GM19455 (cell line): ENCODE data around the gene KRTAP24-1.

ENCODE experiments used
- ATAC-seq: cut with Tn5 transposase; IDR thresholded peaks from one replicate; pipeline ENCODE4 v1.9.1; 2021; ENCODE audit not compliant: unreplicated experiment

The KRTAP24-1 gene, protein sequence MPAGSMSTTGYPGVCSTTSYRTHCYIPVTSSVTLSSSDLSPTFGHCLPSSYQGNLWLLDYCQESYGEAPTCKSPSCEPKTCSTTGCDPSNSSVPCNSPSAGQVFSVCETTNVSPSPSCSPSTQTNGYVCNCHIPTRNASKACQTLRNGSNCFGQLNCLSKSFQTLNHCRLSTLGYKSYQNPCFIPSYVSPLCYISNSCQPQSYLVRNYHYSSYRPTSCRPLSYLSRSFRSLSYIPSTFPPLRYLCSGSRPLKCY

DNA sequence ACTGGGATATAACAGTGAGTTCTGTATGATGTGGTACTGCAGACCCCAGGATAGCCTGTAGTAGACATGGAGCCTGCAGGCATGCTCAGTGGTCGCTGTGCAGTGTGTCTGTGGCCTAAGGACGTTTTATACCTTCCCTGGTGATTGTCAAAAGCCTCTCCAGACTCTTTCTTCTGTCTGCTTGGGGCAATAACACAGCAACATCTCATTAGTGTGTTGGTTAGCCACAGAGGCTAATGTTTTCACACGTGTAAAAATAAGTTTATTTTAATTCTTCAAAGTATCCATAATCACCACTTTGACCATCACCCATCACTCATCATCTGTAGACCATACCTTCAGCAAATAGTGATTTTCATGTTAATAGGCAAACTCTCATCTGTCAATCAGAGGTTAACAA lies at the start of gene KRTAP24-1:
Gene KRTAP24-1, minus strand, starts transcription at position 101 of the 400 bp plus-strand sequence. Its CDS starts 18 bp downstream, at position 83.
- ATAC-seq = no peak

DNA sequence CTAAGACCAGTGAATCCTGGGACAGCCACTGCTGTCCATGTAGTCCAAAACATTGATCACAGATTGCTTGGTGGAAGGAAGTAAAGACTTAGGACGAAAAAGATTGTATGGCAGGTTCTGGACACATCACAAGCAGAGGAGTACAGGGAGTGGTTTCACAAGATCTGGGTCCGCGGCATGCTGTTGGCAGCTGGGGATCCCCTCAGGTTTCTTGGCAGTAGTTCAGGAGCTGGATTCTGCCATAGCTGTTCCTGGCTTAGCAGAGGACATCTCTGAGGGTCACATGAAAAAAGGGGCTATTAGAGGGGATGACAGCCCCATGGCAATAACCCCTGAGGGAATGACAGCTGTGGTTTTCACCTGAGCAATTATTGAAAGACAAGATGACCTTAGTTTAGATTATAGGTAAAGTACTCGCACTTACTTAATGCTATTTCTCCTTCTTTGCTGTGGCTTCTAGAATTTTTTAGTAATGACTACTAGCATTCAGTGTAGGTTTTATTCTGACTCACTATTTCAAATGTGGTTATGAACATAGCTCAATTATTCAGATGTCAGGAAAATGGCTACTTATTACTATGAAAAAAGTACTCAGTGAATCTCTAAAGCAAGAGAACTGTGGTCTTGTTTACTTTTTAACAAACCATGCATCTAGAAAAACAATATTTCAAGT lies 46.6 kb upstream of the KRTAP24-1 start:
- ATAC-seq = no peak

DNA sequence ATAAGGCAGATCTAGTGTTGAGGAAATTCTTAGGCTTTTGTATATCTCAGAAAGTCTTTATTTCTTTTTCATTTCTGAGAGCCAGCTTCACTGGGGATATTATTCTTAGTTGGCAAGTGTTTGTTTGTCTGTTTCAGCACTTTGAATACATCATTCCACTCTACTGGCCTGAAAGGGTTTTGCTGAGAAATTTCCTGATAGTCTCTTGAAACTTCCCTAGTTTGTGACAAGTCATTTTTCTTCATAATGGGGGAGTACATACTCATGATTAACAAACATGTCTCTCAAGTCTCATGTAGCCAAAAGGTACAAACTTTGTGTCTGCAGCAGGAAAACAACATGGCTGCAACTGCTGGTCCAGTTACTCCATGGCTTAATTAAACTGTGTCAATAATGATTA lies 43.6 kb upstream of the KRTAP24-1 start:
- no peak for ATAC-seq

DNA sequence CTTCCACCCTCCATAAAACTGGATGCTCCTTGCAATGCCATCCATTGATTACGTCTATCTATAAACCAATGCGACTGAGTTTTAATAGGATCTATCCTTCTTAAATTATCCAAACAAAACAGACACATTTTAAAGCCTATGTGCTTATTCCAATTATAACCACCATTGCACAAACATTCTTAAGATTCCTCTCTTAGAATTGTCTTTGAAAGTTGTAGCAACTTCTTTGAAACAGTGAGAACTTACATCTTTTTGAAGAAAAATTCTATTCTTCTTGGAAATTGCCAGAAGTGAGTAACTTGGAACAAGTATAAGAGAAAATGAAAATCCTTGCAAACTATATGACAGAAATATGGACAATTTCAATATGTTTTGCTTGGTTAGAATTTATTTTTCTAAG lies 37.5 kb upstream of the KRTAP24-1 start, which contains the start of gene KRTAP26-1:
Gene KRTAP26-1, minus strand, starts transcription at position 101 of the 400 bp plus-strand sequence. CDS start 280 bp downstream, outside the sequence.
- ATAC-seq = no peak

DNA sequence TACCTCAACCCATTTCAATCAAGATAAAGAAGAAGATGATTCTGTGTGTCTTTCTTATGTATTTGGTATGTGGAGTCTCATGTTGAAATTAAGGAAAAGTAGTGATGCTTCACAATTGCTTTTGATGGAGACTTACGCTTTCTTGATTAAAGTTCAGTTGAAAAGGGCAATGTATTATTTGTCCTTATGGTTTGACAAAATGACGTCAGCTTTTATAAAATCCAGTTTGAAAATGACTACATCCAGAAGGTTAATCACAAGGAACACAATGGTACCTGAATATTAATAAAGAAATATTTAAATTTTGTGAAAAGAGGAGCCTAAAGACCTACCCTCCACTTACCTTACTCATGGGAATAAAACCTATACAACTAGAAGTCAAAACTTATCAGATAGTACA lies 33.0 kb upstream of the KRTAP24-1 start:
- no peak for ATAC-seq

DNA sequence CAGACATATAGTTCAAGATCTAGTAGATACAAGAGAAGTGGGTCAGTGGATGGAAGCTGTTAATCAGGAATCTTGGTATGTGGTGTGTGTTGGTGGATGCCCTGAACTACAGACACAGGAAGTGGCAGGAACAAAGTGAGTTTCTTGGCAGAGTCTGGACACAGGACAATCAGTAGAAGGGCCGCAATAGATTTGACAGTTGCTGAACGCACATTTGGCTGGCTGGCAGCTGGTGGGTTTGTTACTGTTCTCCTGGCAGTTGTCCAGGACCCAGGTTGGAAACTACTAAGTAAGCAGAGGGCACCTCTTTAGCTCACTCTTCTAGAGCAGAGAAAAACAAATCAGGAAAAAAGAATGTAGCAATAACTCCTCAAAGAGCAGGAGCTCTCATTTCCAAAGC lies 24.1 kb upstream of the KRTAP24-1 start:
- no peak for ATAC-seq

DNA sequence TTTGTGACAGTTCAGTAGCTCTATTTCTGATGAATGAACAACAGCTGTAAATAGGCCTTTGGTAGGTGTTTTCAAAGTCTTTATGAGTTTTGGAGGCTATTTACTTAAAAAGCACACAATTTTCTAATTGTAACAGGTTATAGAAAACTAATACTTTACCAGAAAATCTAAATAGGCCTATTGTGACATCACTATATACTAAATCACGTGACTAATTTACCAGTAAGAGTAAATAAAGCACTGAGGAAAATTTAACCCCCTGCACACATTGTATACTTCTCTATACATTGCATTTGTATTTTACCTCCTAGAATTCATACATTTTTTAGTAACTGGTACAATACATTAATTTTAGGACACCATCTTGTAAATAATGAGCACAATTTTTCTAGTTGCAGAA lies 22.4 kb upstream of the KRTAP24-1 start:
- ATAC-seq = no peak

DNA sequence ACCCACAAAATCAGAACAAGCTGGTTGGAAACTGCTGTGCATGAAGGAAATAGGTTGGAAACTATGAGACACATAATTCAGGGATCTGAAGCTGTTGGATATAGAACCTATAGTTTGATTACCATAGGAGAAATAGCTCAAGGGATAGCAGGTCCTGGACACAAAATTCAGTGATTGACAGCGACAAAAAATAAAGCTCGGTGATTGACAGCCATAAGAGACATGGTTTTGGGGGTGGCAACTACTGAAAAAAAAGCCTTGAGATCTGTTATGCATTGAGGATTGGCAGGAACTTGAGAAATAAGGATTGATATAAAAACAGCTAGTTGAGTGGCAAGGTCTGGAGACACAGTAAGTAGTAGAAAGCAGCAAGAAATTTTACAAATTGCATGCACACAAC lies 6.5 kb upstream of the KRTAP24-1 start, which contains the start of gene KRTAP25-1:
Gene KRTAP25-1, minus strand, starts transcription at position 300 of the 400 bp plus-strand sequence. Its CDS starts 24 bp downstream, at position 276.
- no peak for ATAC-seq

DNA sequence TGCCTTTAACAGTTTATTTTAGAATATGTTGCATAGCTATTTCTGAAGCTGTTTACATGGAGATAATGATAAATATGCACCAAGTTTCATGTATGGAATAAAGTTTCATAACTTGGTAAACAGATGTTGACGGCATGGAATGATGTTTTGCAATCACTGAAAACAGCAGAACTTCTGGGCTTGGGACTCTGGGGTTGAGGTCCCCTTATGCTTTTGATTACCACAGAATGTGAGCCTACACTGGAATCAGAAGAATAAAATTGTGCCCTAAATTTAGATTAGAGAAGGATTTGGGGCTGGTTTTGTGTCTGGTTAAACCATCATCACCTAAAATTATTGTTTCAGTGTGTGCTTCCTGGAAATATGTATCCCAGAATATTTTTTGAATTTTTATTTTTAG lies 11.1 kb downstream of the KRTAP24-1 start:
- ATAC-seq = no peak

DNA sequence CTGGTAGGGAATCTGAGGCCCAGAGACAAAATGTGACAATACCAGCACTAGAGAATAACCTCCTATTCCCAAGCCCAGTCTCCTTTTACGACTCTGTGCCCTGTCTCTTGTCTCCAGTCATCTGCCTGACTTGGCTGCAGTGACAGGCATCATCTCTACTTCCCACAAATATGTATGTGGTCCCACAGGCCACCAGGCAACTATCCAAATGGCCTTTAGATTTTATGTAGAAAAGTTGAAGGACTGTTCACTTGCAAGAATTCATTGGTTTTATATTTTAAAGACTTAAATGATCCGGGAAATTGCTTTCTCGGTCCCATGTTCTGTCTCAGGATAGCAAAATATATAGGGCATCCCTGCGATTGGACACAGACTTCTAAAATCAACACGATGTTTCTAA lies 11.6 kb downstream of the KRTAP24-1 start:
- no peak for ATAC-seq

DNA sequence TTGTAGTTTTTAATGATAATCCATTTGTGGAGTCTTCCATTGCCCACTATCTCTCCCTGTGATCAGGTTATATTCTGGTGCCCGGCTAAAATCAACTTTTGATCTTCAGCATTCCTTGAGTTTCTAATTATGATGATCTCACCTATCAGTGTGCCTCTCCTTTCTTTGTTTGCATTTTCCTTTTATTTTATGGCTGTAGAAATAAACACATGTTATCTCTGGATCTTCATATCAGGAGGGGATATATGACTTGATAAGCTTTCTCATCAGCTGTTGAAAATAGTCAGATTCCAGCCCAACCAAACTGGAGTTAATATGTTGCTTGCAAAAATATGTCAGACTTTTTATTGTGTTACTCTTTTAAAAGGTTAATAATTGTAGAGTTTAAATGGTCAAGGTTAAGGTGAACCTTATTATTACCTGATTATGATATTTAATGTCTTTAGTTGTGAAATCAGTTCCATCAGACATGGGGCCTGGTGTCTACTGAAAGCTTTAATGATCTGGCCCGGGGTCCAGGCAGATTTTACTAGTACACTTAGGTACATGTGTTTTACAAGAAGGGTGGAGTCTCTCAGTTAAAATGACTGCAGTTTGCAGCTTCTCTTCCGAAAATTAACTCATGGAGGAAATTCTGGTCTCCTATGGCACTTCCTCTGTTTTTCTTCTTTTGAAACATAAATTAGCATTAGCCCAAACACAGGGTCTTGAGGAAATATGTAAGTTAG lies 12.8 kb downstream of the KRTAP24-1 start:
- ATAC-seq = no peak

DNA sequence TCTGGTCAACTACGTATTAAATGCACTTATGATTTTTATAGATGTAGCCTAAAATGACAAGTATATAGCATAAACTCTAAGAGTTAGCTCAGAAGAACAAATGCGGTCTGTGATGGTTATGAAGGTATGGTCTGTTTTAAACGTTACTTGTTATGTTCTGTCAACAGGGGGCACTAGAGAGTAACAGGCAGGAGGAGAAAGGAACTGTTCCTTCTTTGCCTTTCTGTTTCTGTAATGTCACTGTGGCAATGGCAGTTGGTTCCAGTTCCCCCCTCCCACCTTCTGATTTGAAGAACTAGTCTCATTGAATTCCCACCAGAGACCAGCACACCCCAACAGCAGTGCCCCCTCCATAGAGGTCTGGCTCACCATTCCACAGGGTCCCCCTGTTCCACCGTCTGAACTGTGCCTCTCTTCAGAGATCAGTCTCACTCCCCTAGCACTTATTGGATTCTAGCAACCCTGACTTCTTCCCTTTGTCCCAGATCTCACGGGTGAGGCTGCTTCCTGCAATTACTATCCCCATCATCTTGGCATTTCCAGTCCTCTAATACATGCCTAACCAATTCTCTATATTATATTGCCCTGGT lies 14.0 kb downstream of the KRTAP24-1 start:
- ATAC-seq = no peak

DNA sequence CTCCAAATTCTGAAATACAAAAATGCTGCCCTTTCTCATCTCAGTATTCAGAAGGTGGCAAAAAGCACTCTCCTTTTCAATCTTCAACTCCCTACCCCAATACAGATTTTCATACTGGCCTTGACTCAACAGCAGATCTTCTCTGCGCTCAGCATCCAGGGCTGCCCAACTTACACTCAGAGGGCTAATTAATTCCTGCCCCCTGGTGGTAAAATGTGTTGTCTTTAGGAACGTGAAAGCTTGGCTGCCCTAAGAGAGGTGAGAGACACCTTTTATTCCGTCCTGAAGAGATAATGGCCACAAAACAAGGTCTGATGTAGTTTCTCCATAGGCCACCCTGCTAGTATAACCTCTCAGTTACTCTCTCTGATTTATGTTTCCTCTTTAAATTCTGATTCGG lies 25.0 kb downstream of the KRTAP24-1 start:
- no peak for ATAC-seq

DNA sequence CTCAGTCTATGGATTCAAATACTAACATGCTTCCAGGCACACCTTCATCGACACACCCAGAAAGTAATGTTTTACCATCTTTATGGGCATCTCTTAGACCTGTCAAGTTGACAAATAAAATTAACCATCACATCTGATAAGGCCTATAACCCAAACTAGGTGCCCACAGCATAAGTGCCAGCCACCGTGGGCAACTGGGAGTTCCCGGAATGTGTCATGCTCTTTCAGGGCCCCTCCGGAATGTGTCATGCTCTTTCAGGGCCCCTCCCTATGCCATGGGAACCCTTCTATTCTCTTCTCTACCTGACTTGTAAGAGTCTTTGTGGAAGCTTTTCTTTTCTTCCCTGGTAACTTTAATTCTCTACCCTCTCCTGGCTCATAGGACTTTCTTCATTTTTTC lies 26.6 kb downstream of the KRTAP24-1 start:
- no peak for ATAC-seq

DNA sequence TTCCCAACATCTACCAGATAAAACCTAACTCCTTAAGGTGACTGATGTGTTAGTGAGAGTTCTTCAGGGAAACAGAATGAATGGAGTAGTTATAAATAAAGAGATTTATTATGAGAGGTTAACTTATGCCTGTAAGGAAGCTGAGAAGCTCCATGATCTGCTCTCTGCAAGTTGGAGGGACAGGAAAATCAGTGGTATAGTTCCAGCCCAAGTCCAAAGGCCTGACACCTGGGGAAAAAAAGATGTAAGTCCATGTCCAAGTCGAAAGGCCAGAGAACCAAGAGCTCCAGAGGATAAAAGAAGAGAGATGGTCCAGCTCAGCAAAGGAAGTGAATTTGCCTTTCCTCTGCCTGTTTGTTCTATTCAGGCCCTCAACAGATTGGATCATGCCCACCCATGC lies 27.1 kb downstream of the KRTAP24-1 start:
- no peak for ATAC-seq

DNA sequence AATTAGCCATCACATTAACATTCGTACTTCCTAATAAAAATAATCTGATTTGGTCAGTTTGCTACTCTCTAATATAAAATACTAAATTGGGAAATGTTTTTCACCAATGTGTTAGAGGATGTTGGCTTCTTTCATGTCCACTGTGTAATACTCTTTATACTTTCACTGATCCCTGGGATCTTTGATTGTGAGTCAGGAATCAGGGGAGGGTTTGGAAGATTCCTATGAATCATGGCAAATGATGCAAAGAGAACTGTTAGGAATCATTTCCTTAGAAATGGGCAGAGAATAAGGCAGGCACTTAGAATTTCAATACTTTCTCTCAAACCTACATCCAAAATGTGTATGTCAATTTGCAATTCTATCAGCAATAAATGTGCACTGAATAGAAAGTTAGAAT lies 31.0 kb downstream of the KRTAP24-1 start:
- no peak for ATAC-seq

DNA sequence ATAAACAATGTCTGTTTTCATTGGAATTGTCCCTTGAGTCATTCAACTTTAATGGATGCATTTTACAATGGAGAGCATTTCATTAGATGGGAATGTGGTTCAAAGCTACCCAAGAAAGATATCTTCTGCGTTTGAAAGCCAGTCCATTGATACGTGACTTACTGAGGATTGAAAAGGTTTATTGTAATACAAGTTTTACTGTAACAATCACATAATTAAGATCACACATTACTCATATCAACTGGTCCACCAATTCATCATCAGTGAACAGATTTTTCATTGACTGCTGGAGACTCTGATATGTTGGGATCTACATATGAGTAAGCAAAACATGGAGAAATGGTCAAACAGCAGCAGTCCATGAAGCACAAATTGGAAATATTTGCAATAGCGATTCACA lies 32.8 kb downstream of the KRTAP24-1 start:
- no peak for ATAC-seq

DNA sequence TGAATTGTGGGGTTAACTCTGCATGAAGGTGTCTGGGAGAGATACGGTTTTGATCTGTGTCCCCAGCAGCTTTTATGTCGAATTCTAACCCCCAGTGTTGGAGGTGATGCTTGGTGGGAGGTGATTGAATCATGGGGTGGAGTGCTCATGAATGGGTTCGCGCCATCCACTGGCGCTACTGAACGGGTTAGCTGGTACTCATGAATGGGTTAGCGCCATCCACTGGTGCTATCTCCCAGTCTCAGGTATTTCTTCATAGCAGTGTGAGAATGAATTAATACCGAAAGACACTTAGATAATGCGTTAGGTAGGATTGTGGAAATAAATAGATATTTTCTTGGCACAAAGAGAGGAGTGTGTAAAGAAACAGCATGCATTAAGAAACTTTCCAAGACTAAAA lies 33.9 kb downstream of the KRTAP24-1 start:
- no peak for ATAC-seq

DNA sequence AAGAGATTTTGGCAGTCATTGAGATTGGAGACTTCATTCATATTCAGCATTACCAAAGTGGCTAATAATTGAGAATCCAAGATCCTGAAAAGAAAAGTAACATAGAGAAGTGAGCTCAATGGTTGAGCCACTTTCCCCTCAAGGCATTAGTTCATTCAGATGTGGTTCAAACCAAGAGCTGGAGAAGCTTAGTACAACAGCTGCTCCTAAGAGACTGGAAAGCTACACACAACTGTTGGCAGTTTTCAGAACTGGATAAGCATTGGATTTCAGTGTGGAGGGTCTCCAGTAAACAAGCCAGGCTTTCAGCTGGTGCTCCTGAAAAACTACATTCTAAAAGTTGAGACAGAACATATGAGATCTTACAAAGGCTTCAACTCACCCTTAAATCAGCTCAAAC lies 37.7 kb downstream of the KRTAP24-1 start:
- ATAC-seq = no peak

DNA sequence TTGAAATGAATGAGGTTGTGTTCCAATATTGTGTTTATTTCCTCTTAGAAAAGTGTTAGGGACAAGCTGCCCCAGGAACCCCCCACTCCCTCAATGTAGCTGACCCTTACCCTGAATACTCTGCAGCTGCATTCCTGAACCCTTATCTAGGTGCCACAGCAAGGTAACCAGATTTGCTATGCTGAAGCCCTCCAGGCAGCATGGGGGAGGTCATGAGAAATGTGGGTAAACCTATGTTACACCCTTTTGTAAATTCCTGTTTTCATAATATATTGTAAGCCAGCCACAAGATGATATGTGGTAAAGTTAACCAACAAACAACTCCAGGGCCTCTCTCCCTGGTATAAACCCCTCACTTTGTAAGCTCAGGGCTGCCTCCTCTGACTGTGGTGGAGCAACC lies 39.1 kb downstream of the KRTAP24-1 start:
- ATAC-seq = no peak

DNA sequence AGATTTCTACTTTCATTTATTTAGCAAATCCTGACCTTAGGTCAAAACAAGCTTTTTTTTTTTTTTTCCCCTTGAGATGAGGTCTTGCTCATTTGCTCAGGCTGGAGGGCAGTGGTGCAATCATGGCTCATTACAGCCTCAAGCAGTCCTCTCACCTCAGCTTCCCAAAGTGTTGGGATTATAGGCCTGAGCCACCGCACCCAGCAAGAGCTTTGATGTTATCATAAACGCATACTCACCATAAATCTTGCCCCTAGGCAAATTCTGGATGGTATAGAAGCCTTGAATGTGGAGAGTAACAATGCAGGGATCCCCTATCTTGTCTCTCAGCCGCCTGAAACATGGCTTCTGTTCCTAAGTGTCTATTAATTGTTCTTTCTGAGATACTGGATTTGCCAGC lies 42.1 kb downstream of the KRTAP24-1 start:
- no peak for ATAC-seq

DNA sequence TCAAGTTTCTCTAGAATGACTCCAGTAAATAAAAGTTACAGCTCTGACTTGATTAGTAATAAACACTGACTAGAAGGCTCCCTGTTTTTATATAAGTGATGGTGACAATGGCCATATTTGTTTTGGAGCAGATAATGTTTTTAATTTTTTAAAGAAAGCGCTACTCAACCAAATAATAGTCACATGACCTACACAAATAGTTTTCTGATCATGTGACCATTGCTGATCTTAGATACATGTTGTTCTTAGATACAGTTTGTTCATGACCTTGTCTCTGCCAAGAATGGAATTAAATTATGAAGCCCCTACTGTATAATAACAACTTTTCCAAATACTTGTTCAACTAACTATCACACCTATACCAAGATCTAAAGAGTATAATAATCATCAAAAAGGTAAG lies 44.6 kb downstream of the KRTAP24-1 start:
- no peak for ATAC-seq
